SW480 (cell line): ENCODE results near the gene PAFAH1B1.
"Not testable (repeated sequence)": the region's sequence is repeated elsewhere in the genome, so short reads cannot be mapped to it uniquely, and the experiment has no call there.

ENCODE experiments used
- DNase-seq: peaks from one replicate; pipeline ENCODE4 v3.0.0-alpha.2; 2016; ENCODE audit warnings: low spot score

The PAFAH1B1 gene

DNA sequence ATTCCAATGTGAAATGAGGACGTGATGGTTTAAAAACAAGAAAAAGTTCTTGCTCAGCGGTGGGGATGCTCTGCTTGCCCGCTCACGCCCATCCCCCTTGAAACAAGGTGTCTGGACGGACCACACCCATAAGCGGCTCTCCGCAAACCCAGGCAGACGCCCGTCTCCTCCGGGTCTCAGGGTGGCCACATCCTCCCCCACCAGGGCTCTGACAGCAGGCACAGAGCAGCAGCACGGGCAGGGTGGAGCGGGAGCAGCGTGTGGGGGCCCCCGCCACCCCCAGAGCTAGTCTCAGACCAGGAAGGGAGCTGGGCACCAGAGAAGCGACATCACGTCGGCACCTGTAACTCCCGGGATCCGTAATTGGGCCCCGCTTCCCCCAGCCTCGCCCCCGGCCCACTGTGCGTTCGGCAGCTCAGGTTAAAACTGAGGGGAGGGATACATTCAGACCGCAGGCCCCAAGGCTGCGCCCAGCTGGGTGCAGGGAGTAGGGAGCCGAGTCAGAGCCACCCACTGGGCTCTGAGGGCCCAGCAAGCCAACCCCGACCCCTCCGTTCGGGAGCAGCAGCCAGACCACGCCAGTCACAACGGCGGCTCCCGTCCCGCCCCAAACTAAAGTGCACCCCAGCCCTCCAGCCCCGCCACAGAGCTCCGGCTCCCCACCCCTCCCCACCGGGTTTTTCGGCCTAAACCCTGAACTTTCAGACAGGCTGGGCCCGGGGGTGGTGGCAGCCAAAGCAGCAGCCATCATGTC is 96.1 kb downstream of the PAFAH1B1 start:
- DNase-seq, result peak; percentile 11

DNA sequence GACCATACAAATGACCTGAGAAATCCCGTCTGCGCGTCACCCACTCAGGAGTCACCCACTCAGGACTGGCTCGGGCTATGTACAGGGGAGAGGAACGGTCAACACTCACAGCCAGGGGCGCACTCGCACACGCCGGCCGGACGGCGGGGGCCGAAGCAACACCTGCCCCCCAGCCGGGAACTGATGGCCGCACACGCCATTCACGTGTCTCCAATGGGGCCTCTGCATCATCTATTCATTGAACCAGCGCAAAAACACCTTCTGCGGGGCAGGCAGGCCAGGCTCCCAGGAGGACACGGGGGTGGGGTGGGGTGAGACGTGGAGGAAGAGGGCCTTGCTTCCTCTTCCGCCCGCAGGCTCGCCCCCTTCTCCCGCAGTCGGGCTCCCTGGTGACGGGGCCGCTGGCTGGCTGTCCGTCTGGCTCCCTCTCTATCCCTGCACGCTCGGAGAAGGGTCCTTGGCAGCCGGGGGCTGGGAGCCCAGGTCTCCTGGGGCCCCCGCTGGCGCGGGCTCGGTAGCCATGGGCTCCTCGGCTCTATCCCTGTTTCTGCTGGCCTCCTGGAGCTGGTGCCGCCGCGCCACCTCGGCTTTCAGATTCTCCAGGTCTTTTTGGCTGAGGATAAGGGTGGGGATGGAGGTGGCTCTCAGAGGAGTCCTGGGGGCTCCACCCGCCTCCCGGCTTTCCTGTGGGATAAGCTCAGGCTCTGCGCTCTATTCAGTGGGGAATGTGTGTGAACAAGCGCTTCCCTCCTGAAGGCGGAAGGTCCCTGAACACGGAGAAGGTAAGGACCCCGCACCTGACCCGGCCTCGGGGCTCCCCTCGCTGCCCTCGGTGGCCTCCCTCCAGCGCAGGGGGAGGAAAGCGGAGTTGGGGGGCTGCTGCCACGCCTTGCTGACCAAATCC is 97.0 kb downstream of the PAFAH1B1 start:
- no peak for DNase-seq

DNA sequence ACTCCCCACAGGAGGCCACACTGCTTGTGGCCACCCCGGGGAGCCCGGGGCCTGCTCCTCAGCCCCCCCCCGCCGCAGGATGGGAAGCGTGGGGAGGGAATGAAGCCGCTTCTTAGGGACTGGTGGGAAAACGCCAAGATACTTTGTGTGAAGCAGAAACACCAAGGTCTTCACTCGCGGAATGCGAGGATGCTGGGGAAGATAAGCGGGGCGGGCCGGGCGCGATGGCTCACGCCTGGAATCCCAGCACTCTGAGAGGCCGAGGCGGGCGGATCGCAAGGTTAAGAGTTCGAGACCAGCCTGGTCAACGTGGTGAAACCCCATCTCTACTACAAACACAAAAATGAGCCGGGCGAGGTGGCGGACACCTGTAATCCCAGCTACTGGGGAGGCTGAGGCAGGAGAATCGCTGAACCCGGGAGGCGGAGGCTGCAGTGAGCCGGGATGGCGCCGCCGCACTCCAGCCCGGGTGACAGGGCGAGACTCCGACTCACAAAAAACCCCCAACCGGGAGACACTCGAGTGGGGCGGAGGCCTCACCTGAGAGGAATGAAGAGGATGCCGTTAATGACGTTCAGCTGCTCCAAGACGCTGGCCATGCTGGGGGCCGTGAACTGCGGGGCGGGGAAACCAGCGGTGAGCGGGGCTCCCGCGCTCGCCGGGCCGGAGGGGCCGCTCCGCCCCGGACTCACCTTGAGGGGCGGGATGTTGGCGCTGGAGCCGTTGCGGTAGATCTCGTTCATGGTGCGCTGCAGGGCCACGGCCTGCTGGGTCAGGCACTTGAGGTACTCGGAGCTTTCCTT is 97.8 kb downstream of the PAFAH1B1 start:
- no peak for DNase-seq

DNA sequence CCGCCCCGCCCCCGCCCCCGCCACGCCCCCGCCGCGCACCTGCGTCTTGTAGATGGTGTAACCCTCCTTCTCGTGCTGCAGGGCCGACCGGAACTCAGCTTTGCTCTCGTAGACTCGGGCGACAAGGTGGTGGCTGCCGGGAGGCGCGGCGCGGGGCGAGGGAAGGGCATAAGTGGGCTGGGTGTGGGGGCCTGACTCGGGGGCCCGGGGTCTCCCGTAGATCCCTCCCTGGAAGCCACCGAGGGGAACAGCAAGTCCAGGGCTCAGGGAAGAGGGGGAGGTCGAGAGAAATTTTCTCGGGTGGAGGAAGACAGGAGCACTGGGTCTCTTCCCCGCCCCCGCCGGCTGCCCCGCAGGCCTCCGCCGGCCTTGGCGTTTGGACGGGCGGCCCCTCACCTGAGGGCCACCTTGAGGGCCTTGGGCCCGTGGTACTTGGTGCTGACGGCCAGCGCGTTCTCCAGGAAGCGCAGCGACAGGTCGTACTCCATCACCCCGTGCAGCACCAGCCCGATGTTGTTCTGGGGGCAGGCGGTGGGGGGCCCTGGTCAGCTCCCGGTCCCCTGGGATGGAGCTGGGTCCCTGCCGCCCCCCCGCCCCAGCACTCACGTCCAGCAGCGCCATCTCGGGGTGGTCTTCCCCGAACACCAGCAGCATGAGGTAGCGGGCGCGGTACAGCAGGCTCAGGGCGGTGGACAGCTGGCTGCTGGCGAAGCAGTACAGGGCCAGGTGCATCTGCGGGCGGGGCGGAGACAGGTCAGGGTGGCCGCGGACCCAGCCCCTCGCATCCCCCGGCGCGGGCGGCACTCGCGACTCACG is 98.7 kb downstream of the PAFAH1B1 start:
- DNase-seq, result no peak

DNA sequence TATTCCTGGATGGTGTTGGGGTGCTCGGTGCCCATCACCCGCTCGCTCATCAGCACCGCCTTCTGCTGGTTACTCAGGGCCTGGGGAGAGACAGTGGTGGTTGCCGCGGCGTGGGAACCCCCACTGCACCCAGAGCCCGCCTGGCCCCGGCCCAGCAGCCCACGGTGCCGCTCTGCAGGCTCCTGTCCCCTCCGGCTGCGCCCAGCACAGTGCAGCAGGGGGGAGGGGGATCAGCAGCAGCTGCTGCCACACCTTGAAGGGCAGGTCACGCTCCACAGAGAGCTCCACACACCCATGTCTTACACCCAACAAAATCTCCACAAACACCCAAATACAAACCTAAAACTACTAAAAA is 99.3 kb downstream of the PAFAH1B1 start:
- DNase-seq, result no peak

DNA sequence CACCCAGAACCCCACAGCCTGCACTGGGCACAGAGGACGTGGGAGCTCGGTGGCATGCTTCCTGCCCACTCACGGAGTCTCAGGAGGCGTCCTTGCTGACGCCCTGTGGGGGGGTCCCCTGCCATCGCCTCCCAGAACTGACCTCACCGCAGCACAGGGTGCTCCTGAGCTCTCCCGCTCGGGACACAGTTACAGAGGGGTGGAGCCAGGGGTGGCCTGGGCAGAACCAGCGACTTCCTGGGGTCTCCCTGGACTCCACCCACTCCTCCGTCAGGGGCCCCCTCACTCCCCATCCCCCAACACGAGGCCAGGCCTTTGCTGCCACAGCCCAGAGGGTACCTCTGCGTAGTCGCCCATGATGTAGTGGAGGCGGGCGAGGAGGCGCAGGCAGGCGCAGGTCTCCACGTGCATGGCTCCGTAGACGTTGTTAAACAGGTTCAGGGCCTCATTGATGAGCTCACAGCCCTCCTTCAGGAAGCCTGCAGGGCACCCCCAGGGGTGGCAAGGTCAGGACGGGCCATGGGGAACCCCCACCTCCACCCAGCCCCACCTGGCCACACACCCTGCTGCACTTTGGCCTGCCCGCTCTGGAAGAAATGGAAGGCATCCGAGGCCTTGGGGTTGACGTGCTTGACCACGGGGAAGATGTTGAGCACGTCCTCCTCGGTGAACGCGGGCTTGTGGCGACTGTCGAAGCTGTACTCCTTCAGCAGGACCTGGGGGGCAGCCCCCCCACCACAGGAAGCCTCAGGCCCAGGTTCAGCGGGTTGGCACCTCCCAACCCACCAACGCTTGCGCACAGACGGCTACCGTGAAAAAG is 100.3 kb downstream of the PAFAH1B1 start:
- DNase-seq, result no peak

DNA sequence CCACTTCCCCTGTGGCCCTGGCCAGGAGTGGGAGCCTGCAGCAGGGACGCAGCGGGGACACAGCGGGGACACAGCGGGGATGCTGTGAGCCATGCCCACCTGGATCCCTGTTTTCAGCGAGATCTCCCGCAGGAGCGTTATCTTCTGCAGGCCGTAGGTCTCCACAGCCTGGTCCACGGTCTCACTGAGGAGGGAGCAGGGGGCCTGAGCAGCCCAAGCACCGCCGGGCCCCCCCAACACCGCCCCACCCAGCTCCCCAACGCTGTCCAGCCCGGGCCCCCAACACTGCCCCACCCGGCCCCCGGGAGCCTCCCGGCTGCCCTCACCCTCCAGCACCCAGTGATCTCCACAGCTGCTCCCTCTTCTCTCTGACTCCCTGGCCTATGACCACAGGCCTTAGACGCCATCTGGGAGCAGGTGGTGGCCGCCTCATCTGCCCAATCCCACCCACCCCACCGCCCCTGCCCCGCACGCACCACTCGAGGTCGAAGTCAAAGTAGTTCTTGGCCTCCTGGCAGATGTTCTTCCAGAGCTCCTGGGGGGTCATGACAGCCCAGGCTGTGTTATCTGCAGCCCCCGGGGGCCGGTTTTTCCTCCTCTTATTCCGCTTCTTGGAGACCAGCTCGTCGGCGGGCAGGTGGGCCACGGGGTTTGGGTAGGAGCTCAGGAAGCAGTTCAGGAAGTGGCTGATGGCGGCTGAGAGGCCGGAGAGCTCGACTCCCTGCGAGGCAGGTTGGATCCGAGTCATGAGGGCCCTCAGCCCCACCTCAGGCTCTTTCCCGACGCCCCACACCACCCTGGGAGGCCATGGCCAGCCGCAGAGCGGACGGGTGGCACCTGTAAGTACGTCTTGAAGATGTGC is 101.2 kb downstream of the PAFAH1B1 start:
- no peak for DNase-seq

DNA sequence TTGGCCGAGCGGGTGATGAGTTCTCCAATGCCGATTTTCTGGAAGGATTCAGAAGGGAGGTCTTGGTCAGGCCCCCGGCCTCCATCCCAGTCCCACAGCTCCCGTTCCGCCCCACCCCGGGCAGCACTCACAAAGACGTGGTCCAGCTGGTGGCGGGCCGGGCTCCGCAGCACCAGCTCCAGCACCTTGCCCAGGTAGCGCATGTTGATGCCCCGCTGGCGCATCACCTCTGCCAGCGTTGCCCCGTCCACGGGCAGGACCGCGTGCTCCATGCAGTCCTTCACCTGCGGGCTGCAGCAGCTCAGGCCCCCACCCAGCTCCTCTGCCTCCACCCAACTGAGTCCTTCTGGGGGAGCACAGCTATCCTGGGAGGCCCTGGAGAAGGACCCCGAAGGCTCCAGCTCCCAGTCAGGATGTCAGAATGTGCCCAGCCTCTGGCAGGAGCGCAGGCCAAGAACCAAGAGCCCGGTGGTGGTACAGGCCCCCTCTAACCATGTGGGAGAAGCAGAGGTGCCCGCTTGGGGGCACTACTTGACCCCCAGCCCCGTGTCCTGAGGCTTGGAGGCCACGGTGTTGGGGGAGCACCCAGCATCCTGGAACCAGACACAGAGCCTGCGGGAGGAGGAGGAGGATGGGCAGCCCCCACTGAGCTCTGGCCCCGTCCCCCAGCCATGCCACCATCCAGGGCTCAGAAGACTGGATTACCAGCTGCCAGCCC is 101.9 kb downstream of the PAFAH1B1 start:
- DNase-seq, result no peak

DNA sequence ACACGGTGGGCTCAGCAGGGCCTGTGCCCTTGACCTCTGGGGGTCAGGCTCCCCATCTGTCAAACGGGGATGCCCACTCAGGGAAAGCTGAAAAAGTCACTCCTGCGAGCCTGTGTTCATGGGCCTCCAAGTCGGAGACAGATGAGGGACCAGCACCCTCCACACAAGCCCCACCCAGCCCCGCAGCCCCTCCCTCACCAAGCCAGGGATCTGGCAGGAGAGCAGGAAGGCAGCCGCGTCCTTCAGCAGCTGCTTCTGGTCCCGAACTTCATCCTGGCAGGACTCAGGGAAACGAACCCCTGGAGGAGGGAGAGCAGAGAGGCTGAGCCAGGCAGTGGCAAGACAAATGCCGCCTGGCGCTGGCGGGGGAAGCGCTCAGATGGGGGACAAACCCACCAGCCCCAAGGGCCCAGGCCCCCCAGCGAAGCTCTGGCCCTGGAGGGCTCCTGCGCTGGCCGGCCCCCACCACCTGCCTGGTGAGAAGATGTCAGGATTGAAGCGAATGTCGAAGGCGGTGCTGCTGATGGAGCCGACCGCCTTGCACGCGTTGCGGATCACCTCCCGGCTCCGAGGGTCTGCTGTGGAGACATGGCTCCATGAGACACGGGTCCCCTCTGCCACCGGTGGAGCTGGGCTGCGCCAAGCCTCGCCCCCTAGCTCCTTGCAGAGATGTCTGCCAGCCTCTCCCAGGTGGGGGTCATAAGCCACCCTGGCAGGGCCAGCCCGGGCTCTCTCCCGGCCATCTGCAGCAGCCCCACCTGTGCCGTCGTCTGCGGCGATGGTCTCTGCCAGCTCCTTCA is 102.7 kb downstream of the PAFAH1B1 start:
- DNase-seq, result no peak

DNA sequence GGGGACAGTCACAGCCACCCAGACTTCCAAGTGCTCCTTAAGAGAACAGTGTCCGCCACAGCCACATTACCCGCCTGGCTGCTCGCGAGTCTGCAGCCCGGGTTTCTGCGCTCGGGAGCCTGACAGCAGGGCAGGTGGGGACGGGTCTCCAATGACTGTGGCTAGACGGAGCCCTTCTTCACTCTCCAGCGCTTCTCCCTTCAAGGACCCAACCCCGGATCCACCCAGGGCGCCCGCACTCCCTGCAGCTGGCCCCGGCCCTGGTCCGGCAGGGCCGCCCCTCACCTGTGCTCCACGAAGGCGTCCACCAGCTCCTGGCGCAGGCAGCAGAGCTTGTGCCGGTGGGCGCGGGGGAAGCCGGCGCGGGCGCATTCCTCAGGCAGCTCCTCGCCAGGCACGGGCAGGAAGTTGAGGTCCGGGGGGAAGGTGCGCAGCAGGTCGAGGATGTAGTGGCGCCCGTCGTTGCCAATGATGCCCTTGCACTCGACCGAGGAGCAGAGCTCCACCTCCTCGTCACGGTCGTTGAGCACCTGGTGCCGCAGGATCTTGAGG is 104.2 kb downstream of the PAFAH1B1 start:
- DNase-seq, result no peak

DNA sequence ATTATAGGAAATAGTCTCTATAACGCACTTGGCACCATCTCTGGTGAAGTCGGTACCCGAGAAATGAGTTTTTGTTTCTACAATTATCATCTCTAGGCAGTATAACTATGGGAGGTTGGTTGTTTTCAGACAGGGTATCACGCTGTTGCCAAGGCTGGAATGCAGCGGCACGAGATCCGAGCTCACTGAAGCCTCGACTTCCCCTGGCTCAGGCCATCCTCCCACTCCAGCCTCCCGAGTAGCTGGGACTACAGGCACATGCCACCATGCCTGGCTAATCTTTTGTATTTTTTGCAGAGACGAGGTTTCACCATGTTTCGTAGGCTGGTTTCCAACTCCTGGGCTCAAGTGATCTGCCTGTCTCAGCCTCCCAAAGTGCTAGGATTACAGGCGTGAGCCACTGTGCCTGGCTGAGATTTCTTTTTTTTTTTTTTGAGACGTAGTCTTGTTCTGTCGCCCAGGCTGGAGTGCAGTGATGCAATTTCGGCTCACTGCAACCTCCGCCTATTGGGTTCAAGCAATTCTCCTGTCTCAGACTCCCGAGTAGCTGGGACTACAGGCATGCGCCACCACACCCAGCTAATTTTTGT is 105.9 kb downstream of the PAFAH1B1 start:
- not testable (repeated sequence) for DNase-seq

DNA sequence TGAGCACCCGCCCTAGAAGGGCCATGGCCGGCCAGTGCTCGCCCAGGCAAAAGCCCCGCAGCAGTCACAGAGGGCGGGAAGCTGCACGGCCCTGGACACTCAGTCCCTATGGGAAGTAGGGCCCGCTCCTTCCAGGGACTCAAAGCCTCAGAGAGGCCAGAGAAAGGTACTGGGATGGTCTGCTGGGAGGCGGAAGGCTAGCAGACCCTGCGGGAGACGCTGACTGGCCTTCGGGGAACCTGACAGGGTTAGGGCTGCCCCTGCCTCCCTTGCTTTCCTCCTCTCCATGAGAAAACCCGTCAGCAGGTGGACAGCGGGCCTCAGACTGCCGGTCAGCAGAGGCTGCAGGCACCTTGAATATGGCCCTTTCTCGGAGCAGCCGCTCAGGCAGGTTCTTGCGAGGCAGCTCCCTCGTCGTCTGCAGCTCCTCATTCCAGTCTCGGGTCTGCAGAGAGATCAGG is 106.6 kb downstream of the PAFAH1B1 start:
- DNase-seq, result no peak

DNA sequence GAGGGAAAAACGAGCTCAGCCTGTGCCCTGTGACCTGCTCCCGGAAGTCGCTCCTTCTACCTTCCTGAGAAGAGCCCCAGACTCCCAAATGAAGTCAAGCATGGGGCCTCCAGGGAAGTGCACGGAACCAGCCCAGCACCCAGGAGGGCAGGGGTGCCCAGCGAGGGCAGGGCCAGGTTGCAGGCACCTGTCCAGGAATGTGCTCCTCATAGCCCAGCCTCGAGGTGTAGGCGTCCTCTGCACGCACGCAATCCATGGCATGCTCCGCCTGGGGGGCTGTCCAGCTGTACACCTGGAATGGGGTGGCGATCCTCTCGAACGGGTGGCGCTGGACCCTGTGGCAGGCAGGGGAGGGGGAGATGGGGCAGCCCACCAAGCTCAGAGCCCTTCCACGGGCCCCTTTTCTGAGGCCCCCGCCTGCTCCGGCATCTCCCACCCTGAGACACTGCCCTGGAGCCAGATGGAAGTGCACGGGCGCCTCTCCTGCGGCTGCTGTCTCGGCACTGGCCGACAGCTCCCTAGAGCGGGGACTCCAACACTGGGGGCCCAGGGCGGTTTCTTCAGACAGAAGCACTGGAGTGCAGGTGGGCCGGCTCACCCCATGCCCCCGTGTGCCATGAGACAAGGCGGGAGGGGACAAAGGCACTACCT is 107.2 kb downstream of the PAFAH1B1 start:
- no peak for DNase-seq

DNA sequence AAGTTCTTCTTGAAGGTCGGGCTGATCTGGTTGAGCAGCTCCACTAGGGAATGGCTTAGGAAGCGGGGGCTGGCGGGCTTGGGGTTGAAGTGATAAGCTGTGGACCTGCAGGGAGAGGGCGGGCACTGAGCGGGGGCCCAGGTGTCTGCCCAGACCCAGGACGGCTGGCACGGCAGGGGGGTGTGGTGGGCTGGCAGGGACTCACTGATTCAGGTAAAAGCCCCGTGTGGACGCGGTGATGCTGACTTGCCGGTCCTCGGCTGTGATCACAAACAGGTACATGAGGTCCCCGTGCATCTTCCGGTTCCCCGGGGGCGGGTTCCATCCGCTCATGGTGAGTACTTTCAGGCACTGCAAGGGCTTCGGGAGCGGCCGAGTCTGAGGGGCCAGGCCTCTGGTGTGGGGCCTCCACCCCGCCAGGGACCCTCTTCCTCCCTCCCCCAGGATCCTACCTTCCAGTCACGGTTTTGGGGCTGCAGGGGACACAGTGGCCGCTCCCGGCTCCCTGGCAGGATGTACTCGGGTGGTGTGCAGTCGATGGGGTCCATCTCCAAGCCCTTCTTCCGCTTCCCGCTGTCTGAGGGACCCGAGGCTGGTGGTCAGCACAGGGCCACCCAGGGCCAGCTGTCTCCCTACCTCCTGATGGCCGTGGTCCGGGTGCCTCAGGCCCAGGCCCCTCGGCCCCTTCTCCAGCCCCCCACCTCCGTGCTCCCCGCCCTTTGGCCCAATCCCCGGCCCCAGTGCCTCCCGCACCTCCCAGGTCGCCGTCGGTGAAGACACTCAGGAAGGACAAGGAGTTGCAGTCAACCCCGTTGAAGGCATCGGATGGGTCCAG is 107.9 kb downstream of the PAFAH1B1 start:
- no peak for DNase-seq

DNA sequence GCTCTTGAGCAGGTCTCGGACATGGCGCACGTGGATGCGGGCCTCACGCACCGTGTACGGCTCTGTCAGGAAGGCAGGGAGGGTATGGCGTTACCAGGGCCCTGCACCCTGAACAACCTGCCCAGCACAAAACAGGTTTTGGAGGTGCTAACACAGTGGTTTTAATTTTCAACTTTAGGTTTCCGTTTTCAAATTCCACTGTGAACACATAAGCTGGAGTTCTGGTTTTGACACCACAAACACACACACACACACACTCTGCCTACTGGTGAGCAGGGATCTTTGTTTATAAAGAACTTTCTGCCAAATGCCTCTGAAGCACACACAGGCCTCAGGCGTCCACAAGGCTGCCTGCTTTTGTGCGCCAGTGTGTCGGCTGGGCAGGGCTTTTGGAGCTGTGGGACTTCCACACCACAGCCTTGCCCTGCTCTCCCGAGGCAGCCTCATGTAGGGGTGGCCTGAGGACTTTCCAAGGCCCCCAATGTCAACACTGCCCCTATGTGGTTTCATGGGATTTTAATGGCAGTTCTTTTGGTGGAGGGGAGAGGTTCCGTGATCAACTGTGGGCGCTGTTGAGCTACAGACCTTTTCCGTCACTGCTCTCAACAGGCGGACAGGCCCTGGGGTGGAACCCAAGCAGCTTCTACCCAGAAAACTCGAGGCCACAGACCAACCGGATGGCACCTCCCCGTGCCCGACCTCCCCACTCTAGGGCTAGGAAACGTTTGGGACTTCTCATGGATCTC is 108.7 kb downstream of the PAFAH1B1 start:
- DNase-seq, result no peak
